GM21529 (cell line): ENCODE results near the gene TSHZ2.

ENCODE experiments used
- ATAC-seq: cut with Tn5 transposase; IDR thresholded peaks from one replicate; pipeline ENCODE4 v1.9.1; 2021; ENCODE audit not compliant: unreplicated experiment

Gene TSHZ2

DNA sequence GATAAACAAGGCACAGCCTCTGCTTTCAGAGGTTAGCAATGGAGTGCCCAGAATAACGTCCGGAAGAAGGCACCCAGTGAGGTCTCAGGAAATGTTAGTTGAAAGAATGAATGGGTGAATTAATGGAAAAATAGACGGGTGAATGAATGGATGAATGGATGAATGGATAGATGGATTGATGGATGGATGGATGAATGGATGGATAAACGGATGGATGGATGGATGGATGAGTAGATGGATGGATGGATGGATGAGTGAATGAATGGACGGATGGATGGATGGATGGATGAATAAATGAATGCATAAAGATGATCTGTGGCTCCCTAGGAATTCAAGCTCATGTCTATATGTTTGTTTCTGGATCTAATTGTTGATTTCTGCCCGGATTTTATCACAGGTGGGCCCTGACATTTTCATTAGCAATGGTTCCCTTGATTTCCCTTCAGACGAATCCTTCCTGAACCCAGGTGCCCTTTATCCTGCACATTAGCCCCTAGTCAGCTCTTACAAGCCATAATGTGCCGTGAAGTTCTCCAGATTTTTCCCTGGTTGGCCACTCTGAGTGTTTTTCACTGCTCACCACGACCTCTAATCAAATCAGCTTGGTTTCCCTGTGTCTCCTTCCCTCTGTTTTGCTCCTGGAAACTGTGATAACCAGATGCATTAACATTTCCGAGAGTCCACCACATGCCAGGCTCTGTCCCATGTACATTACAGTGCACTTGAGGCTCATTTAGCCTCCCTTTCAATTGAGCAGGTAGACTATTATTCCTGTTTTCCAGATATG is 22.2 kb downstream of the TSHZ2 start:
- ATAC-seq: no peak

DNA sequence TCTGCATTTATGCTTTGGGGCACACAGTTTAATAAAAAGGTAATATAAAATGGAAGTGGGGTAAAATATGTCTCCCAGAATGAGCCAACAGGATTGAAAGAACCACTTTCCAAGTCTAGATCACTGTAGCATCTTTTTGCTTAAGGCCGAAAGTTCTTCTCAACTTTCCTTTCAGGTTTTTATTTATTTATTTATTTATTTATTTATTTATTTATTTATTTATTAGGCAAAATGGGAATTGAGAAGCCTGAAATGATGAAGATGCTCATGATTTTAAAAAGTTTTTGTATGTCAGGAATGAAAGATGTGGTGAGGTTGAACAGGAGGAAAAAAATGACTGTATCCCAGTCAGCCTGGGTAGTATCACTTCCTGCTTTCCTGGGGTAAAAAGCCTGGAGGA is 24.0 kb downstream of the TSHZ2 start:
- no peak for ATAC-seq

DNA sequence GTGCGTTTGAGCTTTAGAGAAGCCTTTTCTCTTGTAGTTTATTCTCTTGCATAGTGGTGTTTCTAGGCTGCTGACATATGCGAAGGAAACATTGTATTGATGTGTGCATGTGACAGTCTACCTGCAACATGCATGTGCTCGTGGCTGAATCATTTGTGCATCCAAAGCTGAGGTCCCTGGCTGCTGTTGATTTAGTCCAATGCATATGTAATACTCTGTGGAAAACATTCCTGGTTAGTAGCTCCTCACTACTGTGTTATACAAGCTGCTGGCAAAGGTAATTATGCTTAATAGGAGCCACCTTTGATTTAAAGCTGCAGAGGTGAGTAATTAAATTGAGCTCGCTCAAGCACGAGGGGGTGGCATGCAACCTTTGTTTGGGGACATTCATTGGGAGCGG is 24.5 kb downstream of the TSHZ2 start:
- no peak for ATAC-seq

DNA sequence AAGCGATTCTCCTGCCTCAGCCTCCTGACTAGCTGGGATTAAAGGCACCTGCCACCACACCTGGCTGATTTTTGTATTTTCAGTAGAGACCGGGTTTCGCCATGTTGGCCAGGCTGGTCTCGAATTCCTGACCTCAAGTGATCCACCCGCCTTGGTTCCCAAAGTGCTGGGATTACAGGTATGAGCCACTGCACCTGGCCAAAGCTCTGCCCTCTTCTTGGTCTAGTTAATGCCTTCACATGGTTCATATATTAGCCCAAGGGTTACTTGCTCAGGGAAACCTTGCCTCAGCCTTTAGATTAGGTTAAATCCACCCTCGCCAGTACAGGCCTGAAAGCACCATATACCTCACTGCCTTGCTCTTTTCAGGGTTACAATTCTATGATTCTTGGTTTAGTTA is 26.1 kb downstream of the TSHZ2 start:
- no peak for ATAC-seq

DNA sequence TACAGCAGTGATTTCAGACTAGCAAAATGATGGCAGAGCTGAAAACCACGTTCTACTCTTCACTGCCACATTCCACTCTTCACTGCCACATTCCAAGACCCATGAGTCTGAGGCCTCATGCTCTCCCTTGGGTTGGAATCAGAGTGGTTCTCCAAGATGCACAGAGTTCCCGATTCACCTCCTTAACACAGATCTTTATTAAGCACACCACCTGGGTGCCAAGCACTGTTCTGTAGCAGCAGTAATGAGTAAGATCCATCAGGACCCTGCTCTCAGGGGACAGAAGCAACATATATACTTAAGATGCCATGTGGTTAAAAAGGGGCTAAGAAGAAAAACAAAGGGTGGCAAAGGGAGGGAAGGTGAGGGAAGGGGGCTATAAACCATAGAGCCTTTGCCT is 26.9 kb downstream of the TSHZ2 start:
- ATAC-seq: no peak

DNA sequence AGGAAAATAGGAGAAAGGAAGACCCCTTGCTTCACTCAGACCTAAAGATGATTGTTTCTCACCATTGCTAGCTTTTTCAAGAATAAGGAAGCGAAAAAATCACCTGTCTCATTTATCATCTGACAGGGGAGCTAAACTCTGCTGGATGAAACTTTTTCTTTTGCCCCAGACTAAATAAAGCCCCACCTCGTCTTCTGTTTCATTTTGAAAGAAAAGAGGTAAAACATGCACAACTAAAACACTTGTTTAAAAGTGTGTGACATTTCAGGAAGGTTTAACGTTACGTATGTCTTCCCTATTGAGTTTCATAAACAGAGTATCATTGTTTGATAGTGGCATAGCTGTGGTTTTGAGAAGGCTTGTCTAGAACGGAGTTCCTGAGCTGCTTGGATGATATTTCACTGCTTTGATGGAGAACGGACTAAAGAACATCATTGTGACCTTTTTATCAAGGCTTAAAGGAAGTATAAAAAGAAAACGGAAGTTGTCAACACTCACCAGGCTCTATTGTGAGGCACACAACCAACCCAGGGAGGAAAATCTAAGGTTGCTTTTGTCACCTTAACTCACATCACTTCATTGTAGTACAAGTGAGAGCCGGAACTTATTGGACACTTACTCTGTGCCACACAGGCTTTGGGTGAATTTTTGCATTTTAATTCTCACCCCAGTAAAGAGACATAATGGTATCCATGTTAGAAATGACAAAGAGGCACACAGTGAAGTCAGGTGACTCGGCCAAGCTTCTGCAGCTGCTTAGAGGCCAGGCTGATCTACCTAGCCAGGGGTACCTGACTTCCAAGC is 29.5 kb downstream of the TSHZ2 start:
- peak; percentile 70 for ATAC-seq

DNA sequence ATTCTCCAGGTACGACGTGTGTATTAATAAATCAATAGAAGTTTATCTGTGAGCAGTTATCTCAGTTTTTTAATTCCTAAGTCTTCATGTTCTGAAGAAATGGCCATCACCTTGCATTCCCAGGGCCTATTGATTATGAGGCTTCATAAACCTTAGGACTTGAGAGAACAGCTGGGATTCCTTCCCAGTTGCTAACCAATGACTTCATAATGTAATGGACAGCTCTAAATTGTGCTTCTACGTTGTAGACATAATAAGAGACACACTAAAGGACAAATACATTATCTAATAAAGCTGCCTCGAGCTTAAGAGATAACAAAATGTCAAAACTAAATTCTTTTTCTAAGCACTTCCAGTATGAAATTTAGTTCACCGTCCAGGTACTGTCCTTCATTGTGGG is 30.6 kb downstream of the TSHZ2 start:
- no peak for ATAC-seq

DNA sequence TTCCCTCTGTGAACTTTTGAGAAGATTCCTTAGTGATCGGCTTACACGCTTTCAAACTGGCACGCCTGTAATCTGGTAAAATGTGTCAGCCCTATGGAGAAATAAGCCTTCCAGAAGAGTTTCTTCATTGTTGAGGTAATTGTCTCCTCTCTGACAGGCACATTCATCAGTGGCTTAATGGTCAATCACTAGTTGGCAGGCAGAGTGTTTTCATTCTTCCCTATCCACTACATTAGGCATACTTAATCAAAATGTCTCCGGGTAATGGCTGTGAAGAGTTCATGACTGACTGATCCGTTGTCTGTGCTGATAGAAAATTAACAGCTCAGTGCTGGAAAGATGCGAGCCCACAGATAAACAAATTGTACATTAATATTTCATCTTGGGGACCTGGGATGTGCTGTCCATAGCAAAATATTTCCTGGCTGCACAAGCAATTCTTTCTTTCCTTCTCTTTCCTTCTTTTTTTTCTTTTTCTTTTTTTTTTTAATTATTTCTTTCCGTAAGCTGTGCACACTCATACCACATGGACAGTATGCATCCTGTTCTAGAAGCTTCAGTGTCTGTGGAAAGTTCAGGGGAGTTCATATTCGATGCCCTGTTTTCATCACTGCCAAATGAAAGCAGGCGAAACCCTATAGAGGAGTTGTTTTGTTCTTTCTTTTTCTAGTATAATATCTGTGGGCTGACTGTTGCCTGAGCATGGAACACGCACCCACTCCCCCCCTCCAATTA is 31.4 kb downstream of the TSHZ2 start:
- ATAC-seq: no peak

DNA sequence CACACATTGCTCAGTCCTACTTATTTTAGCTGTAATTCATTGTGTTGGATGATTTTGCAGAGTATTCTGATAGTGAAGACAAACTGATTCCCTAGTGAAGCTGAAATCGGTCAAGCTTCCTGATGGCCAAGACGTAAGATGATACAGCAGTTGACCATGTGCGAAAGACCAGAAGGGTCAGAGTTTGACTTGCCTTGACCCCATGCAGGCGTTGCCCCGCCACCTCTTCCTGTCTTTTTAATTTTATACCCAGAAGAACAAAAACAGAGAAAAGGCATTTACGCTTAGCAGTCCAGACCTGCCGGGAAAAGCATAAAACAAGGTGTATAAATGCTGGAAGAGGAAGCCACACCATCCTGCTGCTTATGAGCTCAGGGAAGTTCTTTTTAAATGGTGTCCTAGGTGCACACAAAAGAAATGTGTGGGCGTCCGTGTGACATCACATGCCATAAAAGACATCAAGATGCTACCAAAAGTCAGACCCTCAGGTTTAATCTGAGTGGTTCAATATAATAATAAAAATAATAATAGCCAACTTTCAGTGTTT is 32.2 kb downstream of the TSHZ2 start:
- no peak for ATAC-seq

DNA sequence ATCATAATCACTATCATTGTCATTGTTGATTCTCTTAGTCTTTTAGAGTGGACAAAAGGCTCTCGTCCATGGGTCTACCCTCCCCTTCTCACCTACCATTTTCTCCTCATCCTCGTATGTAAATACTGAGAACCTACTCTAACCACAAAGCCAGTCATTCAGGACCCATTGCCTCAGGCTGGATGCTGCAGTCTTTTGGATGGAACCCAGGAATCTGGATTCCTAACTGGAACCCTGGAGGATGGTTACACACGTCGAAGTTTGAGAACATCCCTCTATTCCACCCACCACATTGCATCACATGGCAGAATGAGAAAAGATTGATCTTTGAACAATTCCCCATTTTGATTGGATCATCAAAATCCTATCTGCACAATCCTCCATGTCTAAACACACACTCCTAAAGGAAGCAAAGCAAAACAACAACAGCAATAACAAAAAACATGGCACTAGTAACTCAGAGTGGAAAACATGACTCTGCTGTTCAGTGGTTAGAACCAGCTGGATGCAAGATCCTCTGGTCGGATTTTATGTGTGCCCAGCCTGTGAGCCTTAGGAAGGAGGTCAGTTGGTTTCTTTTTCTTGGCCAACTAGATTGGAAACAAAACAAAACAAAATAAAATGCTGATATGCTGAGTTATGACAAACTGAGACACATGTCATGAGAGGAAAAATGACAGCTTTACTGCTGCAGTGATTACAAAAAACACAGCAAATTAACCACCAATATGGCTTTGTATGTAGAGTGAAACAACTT is 38.0 kb downstream of the TSHZ2 start:
- ATAC-seq: no peak

DNA sequence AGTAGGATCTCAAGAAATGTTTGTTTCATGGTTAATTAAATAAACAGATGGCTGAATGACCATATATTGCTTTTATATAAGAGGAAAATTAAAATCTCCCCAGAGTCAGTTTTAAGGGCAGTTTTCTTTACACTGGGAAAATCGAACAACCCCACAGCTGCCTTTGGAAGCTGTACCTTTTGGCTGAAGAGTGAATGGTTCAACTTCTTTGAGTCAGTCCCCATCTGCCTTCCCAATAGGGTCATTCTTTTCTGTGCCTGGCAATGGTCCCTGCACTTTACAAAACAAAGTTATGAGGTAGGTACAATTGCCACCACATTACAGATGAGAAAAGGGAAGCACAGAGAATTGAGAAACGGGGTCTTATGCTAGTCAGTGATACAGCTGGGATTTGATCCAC is 39.5 kb downstream of the TSHZ2 start:
- ATAC-seq: no peak

DNA sequence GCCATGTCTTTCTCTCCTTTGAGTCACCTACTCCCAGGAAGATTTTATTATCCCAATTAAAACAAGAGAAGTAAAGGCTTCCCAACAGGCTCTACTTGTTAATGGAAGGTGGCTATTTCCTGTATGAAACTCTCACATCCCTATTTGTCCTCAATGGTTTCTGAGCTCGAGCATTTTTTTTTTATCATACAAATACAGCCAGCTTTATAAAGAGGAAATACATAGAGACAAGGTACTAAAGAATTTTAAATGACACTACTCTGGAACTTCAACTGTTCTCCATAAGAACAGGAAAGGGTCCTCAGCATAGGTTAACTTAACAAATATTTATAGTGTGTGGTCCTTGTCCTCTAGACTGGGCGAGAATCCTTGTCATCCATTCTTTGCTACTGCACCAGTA is 41.0 kb downstream of the TSHZ2 start:
- ATAC-seq: no peak

DNA sequence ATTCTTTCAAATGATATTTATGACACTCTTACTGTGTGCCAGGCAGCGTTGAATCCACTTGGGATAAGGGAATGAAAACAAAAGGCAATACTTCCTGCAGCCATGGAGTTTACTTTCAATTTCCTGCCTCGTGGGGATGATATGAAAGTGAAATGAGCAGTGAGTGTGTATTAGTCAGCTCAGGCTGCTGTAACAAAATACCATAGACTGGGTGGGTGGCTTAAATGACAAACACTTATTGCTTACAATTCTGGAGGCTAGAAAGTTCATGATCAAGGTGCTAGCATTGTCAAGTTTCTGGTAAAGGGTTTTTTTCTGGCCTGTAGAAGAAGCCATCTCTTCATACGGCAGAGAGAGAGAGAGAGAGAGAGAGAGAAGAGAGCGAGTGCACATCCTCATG is 41.7 kb downstream of the TSHZ2 start:
- ATAC-seq: no peak

DNA sequence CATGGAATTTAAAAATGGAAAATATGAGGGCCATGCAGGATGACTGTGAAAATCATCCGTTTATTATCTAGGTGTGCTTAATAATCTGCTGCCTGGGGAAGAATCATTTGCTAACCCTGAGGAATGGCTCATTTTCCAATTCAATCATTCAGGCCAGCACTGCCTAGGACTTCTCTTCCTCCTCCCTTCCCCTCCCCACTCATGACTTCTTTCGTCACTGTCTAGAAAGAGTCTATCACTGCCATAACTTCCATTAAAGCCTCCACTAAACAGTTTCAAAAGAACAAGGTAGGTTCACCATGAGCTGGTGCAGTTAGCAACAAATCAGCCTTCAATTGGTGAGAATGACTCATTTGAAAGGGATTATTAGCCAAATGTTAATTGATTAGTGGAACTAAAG is 43.9 kb downstream of the TSHZ2 start:
- ATAC-seq: no peak

DNA sequence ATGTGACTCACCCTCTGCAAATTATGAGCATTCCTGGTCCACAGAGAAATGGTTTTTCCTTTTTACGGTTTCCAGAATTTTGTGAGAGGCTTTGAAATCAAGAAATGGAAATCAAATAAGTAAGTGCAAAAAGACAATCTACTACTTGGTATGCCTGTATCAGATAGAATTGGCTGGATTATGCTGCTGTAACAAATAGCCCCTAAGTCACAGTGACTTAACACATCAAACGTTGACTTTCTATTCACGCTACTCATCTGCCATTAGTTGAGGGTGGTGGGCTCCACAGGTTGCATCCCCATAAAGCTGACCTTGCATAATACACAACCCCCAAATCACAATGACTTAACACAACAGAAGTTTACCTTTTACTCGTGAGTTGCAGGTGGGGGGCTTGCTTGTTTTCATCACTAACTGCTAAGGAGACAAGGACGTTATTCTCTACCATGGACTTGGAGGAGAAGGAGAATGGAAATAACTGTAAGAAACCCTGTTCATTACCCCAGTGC is 44.4 kb downstream of the TSHZ2 start:
- ATAC-seq: no peak

DNA sequence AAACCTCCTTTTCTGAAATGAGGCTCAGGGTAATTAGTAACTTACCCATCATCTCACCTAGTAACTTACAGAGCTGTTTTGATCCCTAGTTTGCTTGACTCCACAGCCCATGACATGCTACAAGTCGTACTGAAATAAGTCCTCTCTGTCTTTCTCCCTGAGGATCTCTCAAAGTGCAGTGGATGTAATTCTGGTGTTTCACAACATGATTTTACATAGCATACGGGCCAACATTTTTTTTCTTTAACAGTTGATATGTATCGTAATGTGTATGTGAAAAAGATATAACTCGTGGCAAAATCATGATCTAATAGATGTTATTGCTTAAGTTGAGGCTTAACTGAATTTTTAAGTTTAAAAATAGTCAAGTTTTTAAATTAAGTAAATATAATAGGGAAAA is 45.0 kb downstream of the TSHZ2 start:
- no peak for ATAC-seq

DNA sequence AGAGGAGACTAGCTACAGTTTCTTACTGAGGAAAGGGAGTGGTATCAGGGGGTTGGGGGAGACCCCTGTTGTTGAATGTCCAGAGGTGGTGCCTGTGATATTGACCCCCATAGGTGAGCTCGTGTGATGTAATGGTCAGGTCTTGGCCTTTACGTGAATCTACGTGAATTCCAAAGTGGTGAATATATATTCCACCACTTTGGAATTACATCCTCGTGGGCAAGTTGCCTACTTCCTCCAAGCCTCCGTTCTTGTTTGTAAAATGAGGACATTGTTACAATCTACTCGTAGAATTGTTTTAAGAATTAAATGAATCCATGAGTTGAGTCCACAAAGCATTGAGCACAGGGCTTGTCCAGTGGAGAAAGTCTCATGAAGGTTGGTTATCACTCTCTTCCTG is 47.3 kb downstream of the TSHZ2 start:
- ATAC-seq: no peak

DNA sequence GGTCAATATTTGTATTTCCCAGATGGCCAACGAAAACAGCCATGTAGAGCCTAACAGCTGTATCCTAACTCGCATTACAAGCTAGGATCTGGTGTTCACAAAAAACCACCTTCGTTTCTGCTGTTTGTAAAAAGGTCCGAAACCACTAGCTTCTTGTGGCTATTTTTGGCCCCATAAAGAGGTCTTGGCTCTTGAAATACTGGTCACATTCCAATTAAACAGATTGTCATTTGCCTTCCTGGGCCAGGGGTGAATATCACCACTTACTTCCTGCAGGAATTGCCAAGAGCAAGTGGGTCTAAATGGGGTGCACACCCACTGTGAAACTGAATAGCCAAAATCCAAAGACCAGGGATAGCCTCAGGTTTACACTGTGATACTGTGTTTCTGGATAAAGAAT is 48.2 kb downstream of the TSHZ2 start:
- no peak for ATAC-seq

DNA sequence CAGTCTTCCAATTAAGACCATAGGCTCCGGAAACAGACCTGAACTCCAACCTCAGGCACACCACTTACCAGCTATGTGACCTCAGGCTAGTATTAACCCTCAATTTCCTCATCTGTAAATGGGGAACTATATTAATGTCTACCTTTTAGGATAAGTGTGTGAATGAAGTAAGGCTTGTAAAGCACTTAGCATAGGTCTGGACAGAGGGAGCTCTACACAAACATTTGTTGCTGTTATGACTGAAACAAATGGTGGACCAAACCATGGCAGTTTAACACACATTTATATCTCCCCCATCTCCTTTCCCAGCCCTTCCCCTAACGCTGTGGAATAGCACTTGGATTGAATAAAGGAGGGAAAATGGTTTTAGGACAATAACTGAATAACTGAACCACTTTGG is 48.7 kb downstream of the TSHZ2 start:
- ATAC-seq: no peak

DNA sequence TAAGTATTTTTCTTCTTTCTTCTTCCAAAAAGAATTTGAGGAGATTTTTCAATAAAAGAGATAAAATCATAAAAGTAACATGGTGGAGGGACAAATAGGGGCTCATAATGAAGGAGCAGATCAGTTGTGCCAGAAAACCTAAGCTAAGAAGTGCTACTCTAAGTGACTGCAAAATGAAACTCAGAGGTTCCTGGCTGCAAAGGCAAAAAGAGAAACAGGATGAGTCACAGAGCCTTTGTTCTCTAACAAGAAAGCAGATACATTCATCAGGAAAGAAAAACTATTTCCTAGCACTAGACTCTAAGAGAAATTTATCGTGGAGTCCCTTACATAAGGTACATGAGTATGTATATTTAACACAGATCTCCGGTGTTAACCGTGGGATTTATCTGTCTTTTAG is 49.8 kb downstream of the TSHZ2 start:
- ATAC-seq: no peak
